H9 (cell line): ENCODE measurements around the gene FAM200C. TPM values are rescaled to one million over a fixed set of nuclear protein-coding genes. Genes with fewer than 3 reads are reported as not detected.

Source experiments
- DNase-seq: peaks from one replicate; pipeline ENCODE4 v3.0.0-alpha.2; 2017
- H2AFZ ChIP-seq: one replicate; pipeline ENCODE4 v1.6.1; 2013; ENCODE audit warnings: mild to moderate bottlenecking, low read length, control low read depth, moderate library complexity
- H2AK5ac ChIP-seq: 2 replicates; pipeline ENCODE4 v1.6.1; 2013; ENCODE audit warnings: low read length, control low read depth, mixed read lengths; ENCODE audit not compliant: insufficient read length
- H2BK120ac ChIP-seq: one replicate; pipeline ENCODE4 v1.6.1; 2013; ENCODE audit warnings: low read depth, mild to moderate bottlenecking, low read length, control low read depth, inconsistent platforms; ENCODE audit not compliant: poor library complexity, severe bottlenecking
- H2BK12ac ChIP-seq: 2 replicates; pipeline ENCODE4 v1.6.1; 2013; ENCODE audit warnings: low read length, control low read depth, mixed read lengths, low read depth; ENCODE audit not compliant: insufficient read length
- H2BK15ac ChIP-seq: 2 replicates; pipeline ENCODE4 v1.6.1; 2013; ENCODE audit warnings: low read depth, low read length, control low read depth
- H2BK20ac ChIP-seq: one replicate; pipeline ENCODE4 v1.6.1; 2013; ENCODE audit warnings: low read depth, mild to moderate bottlenecking, low read length, control low read depth, inconsistent platforms; ENCODE audit not compliant: poor library complexity, severe bottlenecking
- H2BK5ac ChIP-seq: 2 replicates; pipeline ENCODE4 v1.6.1; 2013; ENCODE audit warnings: low read length, control low read depth, mixed read lengths; ENCODE audit not compliant: insufficient read length
- H3K14ac ChIP-seq: 2 replicates; pipeline ENCODE4 v1.6.1; 2013; ENCODE audit warnings: low read length, control low read depth; ENCODE audit not compliant: insufficient read depth
- H3K18ac ChIP-seq: 2 replicates; pipeline ENCODE4 v1.6.1; 2013; ENCODE audit warnings: low read depth, mild to moderate bottlenecking, mixed read lengths, low read length, control low read depth; ENCODE audit not compliant: insufficient read length
- H3K23ac ChIP-seq: 2 replicates; pipeline ENCODE4 v1.6.1; 2013; ENCODE audit warnings: low read length, control low read depth, mixed read lengths, low read depth; ENCODE audit not compliant: insufficient read length
- H3K23me2 ChIP-seq: 2 replicates; pipeline ENCODE4 v1.6.1; 2013; ENCODE audit warnings: low read depth, mild to moderate bottlenecking, mixed read lengths, low read length, control low read depth; ENCODE audit not compliant: insufficient read length, poor library complexity, severe bottlenecking
- H3K27ac ChIP-seq: 2 replicates; pipeline ENCODE4 v1.5.1; 2013; ENCODE audit warnings: low read length, control low read depth, mixed read lengths, low read depth; ENCODE audit not compliant: insufficient read length
- H3K27me3 ChIP-seq: 2 replicates; pipeline ENCODE4 v1.6.1; 2013; ENCODE audit warnings: low read length, control low read depth, inconsistent platforms; ENCODE audit not compliant: insufficient read depth
- H3K4ac ChIP-seq: 2 replicates; pipeline ENCODE4 v1.6.1; 2013; ENCODE audit warnings: low read depth, mild to moderate bottlenecking, control low read depth, inconsistent platforms, low read length, moderate library complexity
- H3K4me1 ChIP-seq: 2 replicates; pipeline ENCODE4 v1.6.1; 2013; ENCODE audit warnings: low read length, control low read depth, inconsistent platforms; ENCODE audit not compliant: insufficient read depth
- H3K4me2 ChIP-seq: 2 replicates; pipeline ENCODE4 v1.6.1; 2013; ENCODE audit warnings: low read length, control low read depth, mixed read lengths; ENCODE audit not compliant: insufficient read length, insufficient read depth
- H3K56ac ChIP-seq: 2 replicates; pipeline ENCODE4 v1.6.1; 2013; ENCODE audit warnings: low read depth, mild to moderate bottlenecking, mixed read lengths, low read length, control low read depth; ENCODE audit not compliant: insufficient read length
- H3K79me1 ChIP-seq: 2 replicates; pipeline ENCODE4 v1.6.1; 2013; ENCODE audit warnings: low read depth, mild to moderate bottlenecking, moderate library complexity, low read length, control low read depth, inconsistent platforms; ENCODE audit not compliant: insufficient read depth, poor library complexity, severe bottlenecking
- H3K79me2 ChIP-seq: 2 replicates; pipeline ENCODE4 v1.6.1; 2013; ENCODE audit warnings: low read length, control low read depth, inconsistent platforms; ENCODE audit not compliant: insufficient read depth
- H3K9ac ChIP-seq: 2 replicates; pipeline ENCODE4 v1.6.1; 2013; ENCODE audit warnings: low read length, control low read depth, mixed read lengths; ENCODE audit not compliant: insufficient read length; ENCODE audit errors: extremely low read depth
- H3K9me3 ChIP-seq: one replicate; pipeline ENCODE4 v1.6.1; 2013; ENCODE audit warnings: low read depth, low read length, inconsistent platforms; ENCODE audit not compliant: control insufficient read depth
- H3T11ph ChIP-seq: one replicate; pipeline ENCODE4 v1.6.1; 2013; ENCODE audit warnings: mild to moderate bottlenecking, low read length, control low read depth, inconsistent platforms
- H4K20me1 ChIP-seq: one replicate; pipeline ENCODE4 v1.6.1; 2013; ENCODE audit not compliant: control insufficient read depth, insufficient read length, insufficient read depth
- H4K5ac ChIP-seq: 2 replicates; pipeline ENCODE4 v1.6.1; 2013; ENCODE audit warnings: low read depth, mild to moderate bottlenecking, mixed read lengths, low read length, control low read depth; ENCODE audit not compliant: insufficient read length
- H4K8ac ChIP-seq: replicated peaks from 2 replicates; pipeline ENCODE4 v1.6.1; 2013; ENCODE audit warnings: low read length, control low read depth, mixed read lengths, low read depth; ENCODE audit not compliant: insufficient read length
- H4K91ac ChIP-seq: 2 replicates; pipeline ENCODE4 v1.6.1; 2013; ENCODE audit warnings: low read depth, mild to moderate bottlenecking, moderate library complexity, mixed read lengths, low read length, control low read depth; ENCODE audit not compliant: insufficient read length
- H3K27ac Mint-ChIP-seq, 3 experiments: 2 replicates in 2 of 3; 3 replicates in 1 of 3; pipeline ENCODE4 v1.8.0; 2020 to 2021; ENCODE audit warnings: mixed read lengths in 3 of 3, mild to moderate bottlenecking in 1 of 3, moderate library complexity in 1 of 3
- H3K27me3 Mint-ChIP-seq: 2 replicates; pipeline ENCODE4 v1.8.0; 2021; ENCODE audit warnings: low read depth, mild to moderate bottlenecking, moderate library complexity, mixed read lengths
- H3K36me3 Mint-ChIP-seq, 3 experiments: 2 replicates in 2 of 3; 3 replicates in 1 of 3; pipeline ENCODE4 v1.8.0; 2020 to 2021; ENCODE audit warnings: low read depth in 3 of 3, mixed read lengths in 3 of 3; ENCODE audit not compliant: insufficient read depth in 1 of 3
- H3K4me1 Mint-ChIP-seq, 2 experiments: 2 replicates each; pipeline ENCODE4 v1.8.0; 2020; ENCODE audit warnings: mixed read lengths in 2 of 2
- H3K4me3 Mint-ChIP-seq, 2 experiments: 2 replicates in 1 of 2; 3 replicates in 1 of 2; pipeline ENCODE4 v1.8.0; 2020 to 2021; ENCODE audit warnings: mild to moderate bottlenecking in 2 of 2, mixed read lengths in 2 of 2, moderate library complexity in 1 of 2
- H3K9me3 Mint-ChIP-seq, 2 experiments: 2 replicates in 1 of 2; 3 replicates in 1 of 2; pipeline ENCODE4 v1.8.0; 2020; ENCODE audit warnings: mild to moderate bottlenecking in 2 of 2, mixed read lengths in 2 of 2, moderate library complexity in 1 of 2
- WGBS: extraction: QIAGEN DNeasy Blood & Tissue Kit; methylation state at CpG from one replicate; pipeline ENCODE4 v1.1.7; 2013; ENCODE audit warnings: missing lambda C conversion rate, low lambda C conversion rate, mixed read lengths; ENCODE audit not compliant: insufficient read length; ENCODE audit errors: extremely low coverage; 5-methylcytosine and 5-hydroxymethylcytosine counted together
- total RNA-seq: library from RNA; stranded (reverse); gene quantifications from 2 replicates; pipeline ENCODE4 v1.2.1, GENCODE V29; 2021
- TF ChIP-seq, protein P1 (sequence below): fragments of 200-600 bp; sonication (generic); conservative IDR thresholded peaks from 3 replicates; pipeline ENCODE4 v1.8.0; 2021; ENCODE audit warnings: antibody characterized with exemption, mild to moderate bottlenecking

FAM200C gene
- total RNA-seq, 1 experiment from 2014 or later, result 4.3 TPM

GRCh38 chr5:160427607-160428006 is 27.8 kb upstream of the FAM200C start:
- TF ChIP-seq, protein P1, sequence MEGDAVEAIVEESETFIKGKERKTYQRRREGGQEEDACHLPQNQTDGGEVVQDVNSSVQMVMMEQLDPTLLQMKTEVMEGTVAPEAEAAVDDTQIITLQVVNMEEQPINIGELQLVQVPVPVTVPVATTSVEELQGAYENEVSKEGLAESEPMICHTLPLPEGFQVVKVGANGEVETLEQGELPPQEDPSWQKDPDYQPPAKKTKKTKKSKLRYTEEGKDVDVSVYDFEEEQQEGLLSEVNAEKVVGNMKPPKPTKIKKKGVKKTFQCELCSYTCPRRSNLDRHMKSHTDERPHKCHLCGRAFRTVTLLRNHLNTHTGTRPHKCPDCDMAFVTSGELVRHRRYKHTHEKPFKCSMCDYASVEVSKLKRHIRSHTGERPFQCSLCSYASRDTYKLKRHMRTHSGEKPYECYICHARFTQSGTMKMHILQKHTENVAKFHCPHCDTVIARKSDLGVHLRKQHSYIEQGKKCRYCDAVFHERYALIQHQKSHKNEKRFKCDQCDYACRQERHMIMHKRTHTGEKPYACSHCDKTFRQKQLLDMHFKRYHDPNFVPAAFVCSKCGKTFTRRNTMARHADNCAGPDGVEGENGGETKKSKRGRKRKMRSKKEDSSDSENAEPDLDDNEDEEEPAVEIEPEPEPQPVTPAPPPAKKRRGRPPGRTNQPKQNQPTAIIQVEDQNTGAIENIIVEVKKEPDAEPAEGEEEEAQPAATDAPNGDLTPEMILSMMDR, result no peak
- DNase-seq, result no peak
- H3K27ac Mint-ChIP-seq, result peak overlapping the region in 1 of 3 experiments; percentile 22; a peak in 1 of 7 replicates
- H2AK5ac ChIP-seq, result no peak overlapping the region
- no peak overlapping the region for H3K18ac ChIP-seq
- peaks cover 5% of the 10 kb centered on the region for H3K79me1 ChIP-seq
- peaks cover 3% of the 10 kb centered on the region; the same call in 1 of the 2 replicates for H3K79me2 ChIP-seq
- no peak overlapping the region for H3K23ac ChIP-seq
- H3T11ph ChIP-seq, result no peak overlapping the region
- H3K9me3 ChIP-seq, result no peaks in the 10 kb centered on the region
- no peak overlapping the region for H3K4me2 ChIP-seq
- H4K91ac ChIP-seq, result no peak overlapping the region
- H3K9ac ChIP-seq, result no peak overlapping the region
- no peak overlapping the region for H3K27ac ChIP-seq
- no peak overlapping the region for H2AFZ ChIP-seq
- no peak overlapping the region for H3K4me3 Mint-ChIP-seq
- H3K27me3 ChIP-seq, result no peaks in the 10 kb centered on the region
- no CpG with 5 or more reads among the region's 4 CpGs for WGBS
- H3K36me3 Mint-ChIP-seq, result peaks cover 37 to 59% (median 58%) of the 10 kb centered on the region in 3 experiments; a peak in 6 of 7 replicates
- H4K20me1 ChIP-seq, result no peaks in the 10 kb centered on the region
- no peak overlapping the region for H4K5ac ChIP-seq
- H2BK20ac ChIP-seq, result no peak overlapping the region
- H3K4me1 ChIP-seq, result peaks cover 4% of the 10 kb centered on the region; the same call in 1 of the 2 replicates
- no peaks in the 10 kb centered on the region for H3K9me3 Mint-ChIP-seq
- H2BK120ac ChIP-seq, result no peak overlapping the region
- H2BK5ac ChIP-seq, result no peak overlapping the region
- no peaks in the 10 kb centered on the region for H3K23me2 ChIP-seq
- no peak overlapping the region for H3K14ac ChIP-seq
- H2BK15ac ChIP-seq, result no peak overlapping the region
- H3K4ac ChIP-seq, result no peak overlapping the region
- H3K56ac ChIP-seq, result no peak overlapping the region
- peaks cover 23 to 26% of the 10 kb centered on the region in 2 experiments for H3K4me1 Mint-ChIP-seq
- no peak overlapping the region for H4K8ac ChIP-seq
- H3K27me3 Mint-ChIP-seq, result no peaks in the 10 kb centered on the region
- H2BK12ac ChIP-seq, result no peak overlapping the region
